Muscle layer of colon (tissue), 2 donors: Measurements from ENCODE around the gene ZNF429.
"Not testable (repeated sequence)": the region's sequence is repeated elsewhere in the genome, so short reads cannot be mapped to it uniquely, and the experiment has no call there.

Source experiments
- H3K27ac ChIP-seq: one replicate; pipeline ENCODE4 v1.7.0; 2013; ENCODE audit warnings: low read depth, mild to moderate bottlenecking, low read length, moderate library complexity
- H3K27me3 ChIP-seq, 2 donors: one replicate each; pipeline ENCODE4 v1.7.0; 2013; ENCODE audit warnings: low read length in 2 of 2, mild to moderate bottlenecking in 2 of 2; ENCODE audit not compliant: insufficient read depth in 2 of 2, control insufficient read depth in 1 of 2
- H3K36me3 ChIP-seq: one replicate; pipeline ENCODE4 v1.7.0; 2013; ENCODE audit warnings: mild to moderate bottlenecking, low read length; ENCODE audit not compliant: insufficient read depth
- H3K4me1 ChIP-seq: one replicate; pipeline ENCODE4 v1.7.0; 2013; ENCODE audit warnings: mild to moderate bottlenecking, low read length; ENCODE audit not compliant: insufficient read depth
- H3K4me3 ChIP-seq, 2 donors: one replicate each; pipeline ENCODE4 v1.7.0; 2013; ENCODE audit warnings: low read length in 2 of 2, low read depth in 1 of 2, mild to moderate bottlenecking in 1 of 2, moderate library complexity in 1 of 2
- H3K9ac ChIP-seq: one replicate; pipeline ENCODE4 v1.7.0; 2013; ENCODE audit warnings: low read length
- H3K9me3 ChIP-seq: one replicate; pipeline ENCODE4 v1.7.0; 2013; ENCODE audit warnings: mild to moderate bottlenecking, low read length
- donor health status: abdominal sarcoma.
- donor health status: Adenocarcinoma of cecum.

ZNF429 gene

GRCh38 chr19:21532904-21533303, 27.5 kb downstream of the ZNF429 start:
- peaks cover 11% of the 10 kb centered on the region for H3K9me3 ChIP-seq
- H3K4me3 ChIP-seq, result no peak overlapping the region
- no peak overlapping the region for H3K27ac ChIP-seq
- H3K27me3 ChIP-seq, result no peaks in the 10 kb centered on the region
- peaks cover 25% of the 10 kb centered on the region for H3K36me3 ChIP-seq
- no peak overlapping the region for H3K9ac ChIP-seq
- H3K4me1 ChIP-seq, result no peaks in the 10 kb centered on the region

- peaks cover 11% of the 10 kb centered on the region for H3K9me3 ChIP-seq
- H3K27me3 ChIP-seq, H3K27ac ChIP-seq, H3K4me1 ChIP-seq, H3K9ac ChIP-seq: not testable (repeated sequence)
- peak overlapping the region in 1 of 2 donors; percentile 9 for H3K4me3 ChIP-seq
- H3K36me3 ChIP-seq, result peaks cover 19% of the 10 kb centered on the region
Measured at GRCh38 chr19:21536741-21537290, 31.4 kb downstream of the ZNF429 start.

GRCh38 chr19:21559444-21559843, 54.0 kb downstream of the ZNF429 start:
- Histone ChIP-seq H3K27ac (no peak overlapping the region), H3K4me3 (no peak overlapping the region), H3K4me1 (no peaks in the 10 kb centered on the region), H3K27me3 (no peaks in the 10 kb centered on the region), H3K36me3 (no peaks in the 10 kb centered on the region), H3K9me3 (no peaks in the 10 kb centered on the region), H3K9ac (no peak overlapping the region)

- Histone ChIP-seq H3K27ac (no peak overlapping the region), H3K4me3 (no peak overlapping the region), H3K36me3 (no peaks in the 10 kb centered on the region), H3K9me3 (no peaks in the 10 kb centered on the region), H3K27me3 (no peaks in the 10 kb centered on the region), H3K9ac (no peak overlapping the region), H3K4me1 (no peaks in the 10 kb centered on the region)
Measured at GRCh38 chr19:21564406-21564805, 59.0 kb downstream of the ZNF429 start.

- Histone ChIP-seq H3K9me3 (no peaks in the 10 kb centered on the region), H3K9ac (no peak overlapping the region), H3K27ac (no peak overlapping the region), H3K4me3 (no peak overlapping the region), H3K27me3 (no peaks in the 10 kb centered on the region), H3K4me1 (no peaks in the 10 kb centered on the region), H3K36me3 (no peaks in the 10 kb centered on the region)
Measured at GRCh38 chr19:21566073-21566472, 60.7 kb downstream of the ZNF429 start.

- not testable (repeated sequence) for H3K36me3 ChIP-seq, H3K4me1 ChIP-seq, H3K9me3 ChIP-seq, H3K27ac ChIP-seq, H3K27me3 ChIP-seq, H3K9ac ChIP-seq, H3K4me3 ChIP-seq
Measured at GRCh38 chr19:21567806-21568205, 62.4 kb downstream of the ZNF429 start.

- H3K9me3 ChIP-seq, result no peaks in the 10 kb centered on the region
- H3K9ac ChIP-seq, result no peak overlapping the region
- H3K27me3 ChIP-seq, result no peaks in the 10 kb centered on the region
- no peaks in the 10 kb centered on the region for H3K4me1 ChIP-seq
- H3K27ac ChIP-seq, result peak overlapping the region; percentile 65
- H3K4me3 ChIP-seq, result peak overlapping the region; percentile 52 to 59
- H3K36me3 ChIP-seq, result no peaks in the 10 kb centered on the region
Measured at GRCh38 chr19:21568816-21569493, 63.6 kb downstream of the ZNF429 start.

- Histone ChIP-seq H3K4me3 (no peak overlapping the region), H3K36me3 (no peaks in the 10 kb centered on the region), H3K9me3 (no peaks in the 10 kb centered on the region), H3K27ac (no peak overlapping the region), H3K9ac (no peak overlapping the region), H3K4me1 (no peaks in the 10 kb centered on the region), H3K27me3 (no peaks in the 10 kb centered on the region)
Measured at GRCh38 chr19:21569494-21569865, 64.1 kb downstream of the ZNF429 start.

- H3K9ac ChIP-seq, result no peak overlapping the region
- no peak overlapping the region for H3K27ac ChIP-seq
- no peaks in the 10 kb centered on the region for H3K9me3 ChIP-seq
- no peak overlapping the region for H3K4me3 ChIP-seq
- H3K4me1 ChIP-seq, result no peaks in the 10 kb centered on the region
- no peaks in the 10 kb centered on the region for H3K36me3 ChIP-seq
- no peaks in the 10 kb centered on the region for H3K27me3 ChIP-seq
Measured at GRCh38 chr19:21571316-21571715, 65.9 kb downstream of the ZNF429 start.

- no peak overlapping the region for H3K4me3 ChIP-seq
- no peaks in the 10 kb centered on the region for H3K9me3 ChIP-seq
- no peaks in the 10 kb centered on the region for H3K36me3 ChIP-seq
- no peak overlapping the region for H3K27ac ChIP-seq
- no peak overlapping the region for H3K9ac ChIP-seq
- no peaks in the 10 kb centered on the region for H3K27me3 ChIP-seq
- no peaks in the 10 kb centered on the region for H3K4me1 ChIP-seq
Measured at GRCh38 chr19:21574607-21575006, 69.2 kb downstream of the ZNF429 start.

- Histone ChIP-seq H3K36me3 (no peaks in the 10 kb centered on the region), H3K4me1 (no peaks in the 10 kb centered on the region), H3K9ac (no peak overlapping the region), H3K27ac (no peak overlapping the region), H3K27me3 (no peaks in the 10 kb centered on the region), H3K4me3 (no peak overlapping the region), H3K9me3 (no peaks in the 10 kb centered on the region)
Measured at GRCh38 chr19:21576481-21576880, 71.1 kb downstream of the ZNF429 start.

GRCh38 chr19:21580101-21580500, 74.7 kb downstream of the ZNF429 start:
- no peak overlapping the region for H3K27ac ChIP-seq
- no peak overlapping the region for H3K4me3 ChIP-seq
- peaks cover 6% of the 10 kb centered on the region for H3K9me3 ChIP-seq

More at GRCh38 chr19:21580101-21580500, 74.7 kb downstream of the ZNF429 start:
- Histone ChIP-seq H3K36me3 (no peaks in the 10 kb centered on the region), H3K9ac (no peak overlapping the region), H3K27me3 (no peaks in the 10 kb centered on the region), H3K4me1 (no peaks in the 10 kb centered on the region)
